HG02981 (cell line): ENCODE measurements around the gene RAB3GAP2.
"Not testable (repeated sequence)": the region's sequence is repeated elsewhere in the genome, so short reads cannot be mapped to it uniquely, and the experiment has no call there.

Source experiments
- ATAC-seq: cut with Tn5 transposase; IDR thresholded peaks from one replicate; pipeline ENCODE4 v1.9.1; 2021; ENCODE audit warnings: mild to moderate bottlenecking, moderate library complexity; ENCODE audit not compliant: unreplicated experiment

The RAB3GAP2 gene

GRCh38 chr1:220291580-220291979 lies 19.3 kb upstream of the RAB3GAP2 start:
- ATAC-seq = no peak

- no peak for ATAC-seq
These were observed 18.0 kb upstream of the RAB3GAP2 start for GRCh38 chr1:220290140-220290761.

- ATAC-seq = no peak
These were observed 14.9 kb upstream of the RAB3GAP2 start for GRCh38 chr1:220287129-220287528.

- ATAC-seq = no peak
These were observed 11.4 kb upstream of the RAB3GAP2 start for GRCh38 chr1:220283625-220284024.

GRCh38 chr1:220281159-220281574 lies 8.9 kb upstream of the RAB3GAP2 start:
- no peak for ATAC-seq

- ATAC-seq = no peak
These were observed 8.0 kb upstream of the RAB3GAP2 start for GRCh38 chr1:220280249-220280648.

- no peak for ATAC-seq
These were observed 6.7 kb upstream of the RAB3GAP2 start for GRCh38 chr1:220278991-220279390.

GRCh38 chr1:220275430-220275829 lies 3.2 kb upstream of the RAB3GAP2 start:
- no peak for ATAC-seq

- no peak for ATAC-seq
These were observed 2.1 kb upstream of the RAB3GAP2 start for GRCh38 chr1:220274251-220274855.

- no peak for ATAC-seq
These were observed 513 bp upstream of the RAB3GAP2 start for GRCh38 chr1:220272841-220273090.

- ATAC-seq = peak; percentile 3
These were observed 577 bp downstream of the RAB3GAP2 start for GRCh38 chr1:220271706-220272046.

- no peak for ATAC-seq
These were observed 3.2 kb downstream of the RAB3GAP2 start for GRCh38 chr1:220269036-220269435.

- no peak for ATAC-seq
These were observed 4.6 kb downstream of the RAB3GAP2 start for GRCh38 chr1:220267630-220268029.

GRCh38 chr1:220260228-220260627 lies 12.0 kb downstream of the RAB3GAP2 start:
- ATAC-seq = not testable (repeated sequence)

GRCh38 chr1:220259756-220260155 lies 12.5 kb downstream of the RAB3GAP2 start:
- ATAC-seq = not testable (repeated sequence)

- ATAC-seq = not testable (repeated sequence)
These were observed 16.1 kb downstream of the RAB3GAP2 start for GRCh38 chr1:220256194-220256593.

- ATAC-seq = no peak
These were observed 17.0 kb downstream of the RAB3GAP2 start for GRCh38 chr1:220255204-220255603.

GRCh38 chr1:220253290-220253689 lies 19.0 kb downstream of the RAB3GAP2 start:
- not testable (repeated sequence) for ATAC-seq

GRCh38 chr1:220251272-220251671 lies 21.0 kb downstream of the RAB3GAP2 start:
- ATAC-seq = no peak

GRCh38 chr1:220250681-220251080 lies 21.6 kb downstream of the RAB3GAP2 start:
- ATAC-seq = peak; percentile 38

- ATAC-seq = no peak
These were observed 22.7 kb downstream of the RAB3GAP2 start for GRCh38 chr1:220249522-220249921.

GRCh38 chr1:220248715-220249265 lies 23.5 kb downstream of the RAB3GAP2 start:
- not testable (repeated sequence) for ATAC-seq

GRCh38 chr1:220245900-220246299 lies 26.4 kb downstream of the RAB3GAP2 start:
- not testable (repeated sequence) for ATAC-seq
